Activated CD4-positive, alpha-beta memory T cell treated with anti-CD3 and anti-CD28 coated beads for 36 hours (primary cell): ENCODE results near the gene SLX4IP. TPM values are rescaled to one million over a fixed set of nuclear protein-coding genes. Genes with fewer than 3 reads are reported as not detected.

ENCODE experiments used
- CTCF ChIA-PET: fragments of 350-600 bp; sonication (Branson Sonifier 250); formaldehyde crosslinking; loops from one replicate; lab custom pipeline; 2021; ENCODE audit warnings: antibody characterized with exemption, inconsistent platforms; lab: Charles Lee
- POLR2A ChIA-PET: fragments of 350-600 bp; sonication (Branson Sonifier 250); formaldehyde crosslinking; loops from one replicate; lab custom pipeline; 2021; ENCODE audit warnings: antibody characterized with exemption; lab: Charles Lee
- DNase-seq: peaks from one replicate; pipeline ENCODE4 v3.0.0-alpha.2; 2020
- H3K27ac Mint-ChIP-seq: one replicate; pipeline ENCODE4 v1.8.0; 2021; ENCODE audit warnings: mixed read lengths
- H3K27me3 Mint-ChIP-seq: one replicate; pipeline ENCODE4 v1.8.0; 2021; ENCODE audit warnings: mixed read lengths
- H3K36me3 Mint-ChIP-seq: one replicate; pipeline ENCODE4 v1.8.0; 2021; ENCODE audit warnings: mixed read lengths
- H3K4me1 Mint-ChIP-seq: one replicate; pipeline ENCODE4 v1.8.0; 2021; ENCODE audit warnings: low read depth, mixed read lengths
- H3K4me3 Mint-ChIP-seq: one replicate; pipeline ENCODE4 v1.8.0; 2021; ENCODE audit warnings: mild to moderate bottlenecking, mixed read lengths
- H3K9me3 Mint-ChIP-seq: one replicate; pipeline ENCODE4 v1.8.0; 2021; ENCODE audit warnings: mixed read lengths
- intact Hi-C: fragments of 100-400 bp; cut with micrococcal nuclease; formaldehyde crosslinking; loops from one replicate; pipeline ENCODE4 v1.15.1; 2023
- total RNA-seq, 2 experiments: library from RNA; stranded (reverse); gene quantifications; one replicate each; pipeline ENCODE4 v1.2.3, GENCODE V29; 2021

The SLX4IP gene
- total RNA-seq, 2 experiments from 2014 or later: 5.5 to 6.3 TPM

DNA sequence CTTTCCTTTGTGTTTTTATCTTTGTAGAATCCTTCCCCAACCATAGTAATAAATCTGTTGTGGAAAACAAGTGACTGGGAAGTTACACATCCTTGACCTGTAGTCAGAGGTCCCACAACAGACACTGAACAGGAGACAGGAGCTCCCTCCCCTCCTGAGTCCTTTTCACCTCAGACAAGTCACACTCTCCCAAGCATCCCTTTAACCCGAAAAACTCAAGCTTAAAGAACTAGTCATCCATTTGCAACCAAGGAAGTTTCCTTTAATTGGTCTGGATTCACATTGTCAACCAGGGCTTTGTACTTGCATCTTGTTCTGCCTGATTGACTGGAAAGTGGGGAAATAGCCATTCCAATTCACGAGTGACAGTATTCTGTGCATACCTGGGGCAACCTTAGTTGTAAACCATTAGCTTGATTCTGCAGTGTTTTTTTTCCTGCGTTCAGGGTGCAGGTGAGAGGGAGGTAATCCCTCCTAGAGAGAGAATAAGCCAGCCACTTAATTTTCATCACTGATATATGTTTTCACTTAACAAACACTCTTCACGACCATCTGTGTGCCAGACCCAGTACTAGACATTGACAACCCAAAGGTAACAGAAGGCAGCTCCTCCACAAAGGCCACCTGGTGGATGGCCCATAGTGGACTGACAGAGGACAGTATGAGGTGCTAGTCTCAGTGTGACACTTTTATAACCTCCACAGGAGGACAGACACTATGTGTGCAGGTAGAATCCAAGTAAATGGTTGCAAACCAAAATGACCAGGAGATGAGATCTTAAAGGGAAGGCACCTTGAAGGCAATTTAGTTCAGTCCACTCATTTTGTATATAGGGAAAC lies 112.4 kb downstream of the SLX4IP start:
- no peak for DNase-seq
- Mint-ChIP-seq H3K4me1 (peaks cover 30% of the 10 kb centered on the region), H3K27ac (no peak overlapping the region), H3K36me3 (no peaks in the 10 kb centered on the region), H3K4me3 (no peak overlapping the region), H3K9me3 (no peaks in the 10 kb centered on the region), H3K27me3 (no peaks in the 10 kb centered on the region)
- CTCF ChIA-PET: no interaction called here
- POLR2A ChIA-PET: no interaction called here
- intact Hi-C loops: no loop called here

DNA sequence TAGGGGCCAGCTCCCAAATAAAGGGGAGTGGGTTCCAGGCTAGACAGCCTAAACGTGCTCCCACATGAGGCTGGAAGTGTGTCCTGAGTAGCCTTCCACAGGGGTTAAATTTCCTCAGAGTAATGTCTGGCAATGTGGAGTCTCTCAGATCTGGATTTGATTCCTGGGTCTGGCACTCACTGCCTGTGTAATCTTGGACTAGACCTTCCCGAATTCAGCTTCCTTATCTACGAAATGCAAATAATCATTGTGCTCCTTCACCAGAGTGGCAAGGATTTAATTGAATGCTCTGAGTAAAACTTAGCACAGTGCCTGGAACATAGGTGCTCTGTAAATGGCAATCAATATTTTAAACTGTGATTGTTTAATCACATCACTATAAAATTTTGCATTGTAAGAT lies 114.4 kb downstream of the SLX4IP start:
- Mint-ChIP-seq H3K27me3 (no peaks in the 10 kb centered on the region), H3K27ac (no peak overlapping the region), H3K4me3 (no peak overlapping the region), H3K36me3 (no peaks in the 10 kb centered on the region), H3K4me1 (peaks cover 30% of the 10 kb centered on the region), H3K9me3 (no peaks in the 10 kb centered on the region)
- intact Hi-C loops: no loop called here
- DNase-seq: no peak
- CTCF ChIA-PET: no interaction called here
- POLR2A ChIA-PET: no interaction called here

DNA sequence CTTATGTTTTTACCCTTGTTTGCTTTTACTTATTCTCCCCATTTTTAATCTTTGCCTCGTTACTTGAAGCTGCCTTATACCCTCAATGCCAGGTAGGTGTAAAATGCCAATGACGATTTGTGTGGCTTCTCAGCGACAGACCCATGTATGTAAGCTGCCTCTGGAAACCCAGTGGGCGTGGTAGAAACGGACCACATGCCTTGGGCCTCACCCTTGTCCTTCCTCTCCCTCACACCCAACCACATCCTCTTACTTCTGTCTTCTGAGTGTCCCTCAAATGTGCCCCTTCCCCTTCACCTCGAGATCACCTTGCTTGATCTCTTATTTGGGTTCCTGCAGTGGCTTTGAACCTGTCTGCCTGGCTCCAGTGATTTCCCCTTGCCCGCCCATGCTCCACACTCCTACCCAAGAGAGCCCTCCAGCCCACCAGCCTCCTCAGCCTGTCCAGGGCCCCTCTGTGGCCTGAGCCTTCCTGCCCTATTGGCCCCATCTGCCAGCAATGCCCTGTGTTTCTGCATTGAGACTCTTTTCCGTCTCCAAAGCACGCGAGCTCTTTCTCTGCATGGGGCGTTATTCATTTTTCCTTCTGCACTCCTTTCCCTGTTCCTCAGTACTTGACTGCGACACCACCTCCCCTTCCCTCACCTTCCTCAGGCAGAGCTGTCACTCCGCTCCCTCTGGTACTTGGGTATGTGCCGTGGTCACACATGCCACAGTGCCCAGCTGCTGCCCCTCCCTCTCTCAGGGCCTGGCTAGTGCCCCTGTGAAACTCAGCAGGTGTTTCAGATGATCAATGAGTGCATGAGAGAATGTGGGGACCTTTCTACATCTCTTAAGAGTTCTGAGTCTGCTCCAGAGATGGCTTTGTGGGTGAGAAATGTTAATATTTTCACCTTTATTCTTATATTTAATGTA lies 115.4 kb downstream of the SLX4IP start:
- Mint-ChIP-seq H3K9me3 (no peaks in the 10 kb centered on the region), H3K27ac (no peak overlapping the region), H3K27me3 (no peaks in the 10 kb centered on the region), H3K36me3 (no peaks in the 10 kb centered on the region), H3K4me3 (no peak overlapping the region), H3K4me1 (peaks cover 30% of the 10 kb centered on the region)
- POLR2A ChIA-PET: no interaction called here
- intact Hi-C loops: loop anchor here (5.0 to 10.0 kb wide), 2 partner anchors 724 to 992 kb away; no protein-coding TSS in a partner anchor
- DNase-seq: peak; percentile 24
- CTCF ChIA-PET: no interaction called here

DNA sequence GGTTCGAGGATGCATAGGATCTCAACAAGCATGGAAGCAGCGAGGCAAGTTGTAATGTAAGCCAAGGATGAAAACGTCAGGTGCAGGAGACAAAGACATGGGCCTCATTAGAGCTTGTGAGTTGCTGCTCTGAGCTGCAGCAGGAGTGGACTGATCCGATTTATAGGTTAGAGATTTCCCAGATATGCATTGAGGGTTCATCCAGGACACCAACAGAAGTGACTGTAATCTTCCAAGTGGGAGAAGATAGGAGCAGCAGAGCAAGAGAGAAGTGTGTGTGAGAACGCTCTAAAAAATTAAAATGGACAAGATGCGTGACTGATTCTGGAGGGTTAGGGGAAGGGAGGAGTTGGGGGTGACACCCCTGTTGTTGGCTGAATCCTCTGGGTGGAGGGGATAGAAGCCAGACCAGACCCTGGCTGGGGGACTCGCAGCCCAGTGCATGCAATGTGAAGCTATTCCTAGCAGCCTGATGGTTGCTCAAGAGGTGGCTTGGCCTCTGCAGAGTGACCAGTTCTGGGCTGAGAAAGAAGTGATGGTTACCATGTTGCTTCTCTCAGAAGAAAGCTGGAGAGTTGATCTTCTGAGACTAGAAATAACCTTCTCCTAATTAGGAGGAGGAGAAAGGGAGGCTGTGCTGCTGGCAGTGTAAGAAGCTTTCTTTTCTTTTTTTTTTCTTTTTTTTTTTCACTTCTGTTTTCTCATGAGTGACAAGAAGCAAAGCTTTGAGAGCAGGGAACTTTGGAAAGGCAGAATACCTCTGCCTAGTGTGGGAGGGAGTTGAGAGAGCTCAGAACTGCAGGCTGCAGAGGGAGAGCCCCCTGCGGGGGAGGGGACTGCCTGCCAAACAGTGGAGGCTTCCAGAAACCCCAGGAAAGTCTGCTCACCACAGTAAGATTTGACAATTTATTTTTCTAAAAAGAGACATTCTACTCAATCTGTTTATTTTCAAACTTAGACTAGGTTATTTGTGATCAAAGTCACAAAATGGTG lies 116.9 kb downstream of the SLX4IP start:
- Mint-ChIP-seq H3K9me3 (no peaks in the 10 kb centered on the region), H3K27me3 (no peaks in the 10 kb centered on the region), H3K4me1 (peaks cover 28% of the 10 kb centered on the region), H3K36me3 (peaks cover 2% of the 10 kb centered on the region), H3K27ac (no peak overlapping the region), H3K4me3 (no peak overlapping the region)
- CTCF ChIA-PET: interaction anchor here (1.0 to 1.1 kb wide), 2 partner anchors 12 to 14 kb away, joined by 3 to 5 read pairs; no protein-coding TSS in a partner anchor
- intact Hi-C loops: loop anchor here (2.0 to 10.0 kb wide), 3 partner anchors 653 to 990 kb away; no protein-coding TSS in a partner anchor
- peak; percentile 53 for DNase-seq
- POLR2A ChIA-PET: no interaction called here

DNA sequence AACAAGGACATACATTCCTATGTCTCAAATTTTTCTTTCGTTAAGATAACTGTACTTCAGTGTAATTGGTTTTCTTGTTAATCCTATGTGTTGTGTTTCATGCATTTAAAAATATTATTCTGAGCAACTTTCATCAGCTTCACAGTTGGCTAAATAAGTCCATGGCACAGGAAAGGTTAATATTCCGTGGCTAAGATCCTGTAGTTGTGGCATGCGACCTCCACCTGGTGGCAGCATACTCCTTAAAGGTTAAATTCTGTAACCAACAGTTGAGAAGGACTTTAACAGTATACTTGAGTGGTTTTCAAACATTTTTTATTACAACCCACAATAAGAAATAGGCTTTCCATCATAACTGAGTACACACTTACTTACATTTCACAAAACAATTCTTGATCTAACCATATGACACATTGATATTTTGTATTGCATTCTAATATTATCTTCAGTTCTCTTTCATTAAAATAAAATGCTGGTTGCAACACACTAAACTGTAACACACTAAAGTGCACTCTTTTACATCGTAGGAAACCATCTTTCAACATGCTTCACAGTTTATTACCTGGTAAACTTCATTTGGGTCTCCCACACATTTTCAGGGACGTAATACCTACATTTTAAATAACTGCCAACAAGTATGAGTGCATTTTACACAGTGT lies 118.3 kb downstream of the SLX4IP start:
- H3K4me3 Mint-ChIP-seq: no peak overlapping the region
- CTCF ChIA-PET: interaction anchor here (0.6 to 1.0 kb wide), 2 partner anchors 14 to 654 kb away, joined by 3 to 5 read pairs; no protein-coding TSS in a partner anchor
- H3K9me3 Mint-ChIP-seq: no peaks in the 10 kb centered on the region
- H3K27me3 Mint-ChIP-seq: no peaks in the 10 kb centered on the region
- DNase-seq: peak; percentile 65
- intact Hi-C loops: loop anchor here (2.0 to 10.0 kb wide), 3 partner anchors 651 to 989 kb away; no protein-coding TSS in a partner anchor
- peaks cover 3% of the 10 kb centered on the region for H3K36me3 Mint-ChIP-seq
- peaks cover 30% of the 10 kb centered on the region for H3K4me1 Mint-ChIP-seq
- POLR2A ChIA-PET: no interaction called here
- no peak overlapping the region for H3K27ac Mint-ChIP-seq

DNA sequence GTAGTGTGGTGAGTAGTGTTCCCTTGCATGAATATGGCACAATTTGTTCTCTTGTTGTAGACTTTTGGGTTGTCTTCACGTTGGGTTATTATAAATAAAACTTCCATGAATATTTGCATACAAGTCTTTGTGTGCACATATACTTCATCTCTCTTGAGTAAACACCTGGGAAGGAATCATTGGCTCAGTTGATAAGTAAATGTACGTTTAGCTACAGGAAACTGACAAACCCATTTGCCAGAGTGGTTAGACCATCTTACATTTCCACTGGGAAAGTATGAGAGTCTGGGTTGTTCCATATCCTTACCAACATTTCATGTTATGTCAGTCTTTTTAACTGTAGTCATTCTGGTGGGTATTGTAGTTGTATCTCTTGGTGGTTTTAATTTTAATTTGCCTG lies 119.2 kb downstream of the SLX4IP start:
- CTCF ChIA-PET: no interaction called here
- Mint-ChIP-seq H3K36me3 (peaks cover 3% of the 10 kb centered on the region), H3K9me3 (no peaks in the 10 kb centered on the region), H3K4me3 (no peak overlapping the region), H3K27ac (no peak overlapping the region), H3K4me1 (peaks cover 32% of the 10 kb centered on the region), H3K27me3 (no peaks in the 10 kb centered on the region)
- POLR2A ChIA-PET: no interaction called here
- intact Hi-C loops: loop anchor here (5.0 to 10.0 kb wide), 2 partner anchors 721 to 988 kb away; no protein-coding TSS in a partner anchor
- no peak for DNase-seq

DNA sequence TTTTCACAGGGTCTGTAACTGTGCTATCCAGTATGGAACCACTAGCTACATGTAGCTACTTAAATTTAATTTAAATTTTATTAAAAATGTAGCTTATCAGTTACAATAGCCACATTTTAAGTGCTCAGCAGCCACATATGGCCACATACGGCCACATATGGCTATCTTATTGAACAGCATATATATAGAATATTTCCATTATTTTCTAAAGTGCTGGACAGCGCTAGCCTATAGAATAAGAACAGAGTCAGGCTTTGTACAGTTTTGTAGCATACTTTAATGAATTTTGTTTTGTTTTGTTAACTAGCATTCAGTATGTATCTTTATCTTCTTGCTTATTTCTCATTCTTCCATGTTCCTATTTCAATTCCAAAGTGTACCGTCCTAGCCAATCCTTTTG lies 120.3 kb downstream of the SLX4IP start:
- H3K27me3 Mint-ChIP-seq: no peaks in the 10 kb centered on the region
- POLR2A ChIA-PET: no interaction called here
- H3K4me1 Mint-ChIP-seq: peaks cover 25% of the 10 kb centered on the region
- no peak for DNase-seq
- H3K4me3 Mint-ChIP-seq: no peak overlapping the region
- CTCF ChIA-PET: no interaction called here
- intact Hi-C loops: loop anchor here (10.0 kb wide), 1 partner anchor 719 kb away; no protein-coding TSS in a partner anchor
- H3K9me3 Mint-ChIP-seq: no peaks in the 10 kb centered on the region
- peaks cover 3% of the 10 kb centered on the region for H3K36me3 Mint-ChIP-seq
- no peak overlapping the region for H3K27ac Mint-ChIP-seq

DNA sequence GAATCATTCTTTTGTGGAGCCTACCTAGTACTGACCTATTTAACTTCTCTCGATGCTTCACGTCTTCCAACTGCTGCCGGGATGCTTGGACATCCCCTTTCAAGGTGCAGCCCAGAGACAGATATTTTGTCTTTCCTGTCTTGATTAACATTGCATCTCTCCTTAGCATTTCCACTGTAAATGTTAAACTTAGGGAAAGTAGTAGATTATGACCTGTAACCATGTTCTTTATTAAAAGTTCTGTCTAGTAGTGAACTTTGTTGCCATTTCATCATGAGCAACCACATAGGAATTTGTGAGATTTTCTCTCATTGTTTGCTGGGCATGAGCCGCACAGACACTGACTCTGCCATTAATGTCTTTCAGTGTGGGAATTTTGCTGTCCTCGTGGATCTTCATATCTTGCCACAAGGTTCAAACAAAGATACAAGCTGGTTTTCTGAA lies 120.8 kb downstream of the SLX4IP start:
- no peak for DNase-seq
- Mint-ChIP-seq H3K9me3 (no peaks in the 10 kb centered on the region), H3K4me1 (peaks cover 20% of the 10 kb centered on the region), H3K27me3 (no peaks in the 10 kb centered on the region), H3K36me3 (peaks cover 3% of the 10 kb centered on the region), H3K27ac (no peak overlapping the region), H3K4me3 (no peak overlapping the region)
- intact Hi-C loops: loop anchor here (10.0 kb wide), 1 partner anchor 719 kb away; no protein-coding TSS in a partner anchor
- CTCF ChIA-PET: interaction anchor here (0.7 to 1.0 kb wide), 3 partner anchors 16 to 988 kb away, joined by 3 to 4 read pairs (median 3); no protein-coding TSS in a partner anchor
- POLR2A ChIA-PET: no interaction called here

DNA sequence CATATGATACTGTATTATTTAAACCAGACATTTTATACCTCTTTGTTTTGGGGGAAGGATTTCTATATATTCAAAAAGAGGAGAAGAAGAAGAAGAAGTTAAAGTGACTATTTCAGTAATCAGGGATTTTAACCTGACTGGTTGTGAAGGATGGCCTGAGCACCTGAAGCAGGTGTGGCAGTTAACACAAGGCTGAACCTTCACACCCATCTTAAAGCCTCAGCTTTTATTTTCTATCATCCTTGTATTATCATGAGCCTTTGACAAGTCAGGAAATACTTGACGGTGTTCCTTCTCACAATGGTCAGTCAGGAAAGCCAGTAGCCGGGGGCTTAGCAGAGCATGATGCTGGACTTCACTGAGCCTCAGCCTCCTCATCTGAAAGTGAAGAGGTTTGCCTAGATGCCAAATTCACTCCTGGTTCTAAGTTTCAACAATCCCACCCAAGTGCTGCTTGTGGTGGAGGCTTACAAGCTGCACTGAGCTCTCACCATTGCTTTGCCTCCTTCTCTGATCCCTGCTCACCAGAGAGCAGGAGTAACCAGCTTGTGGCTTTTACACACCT lies 121.5 kb downstream of the SLX4IP start:
- CTCF ChIA-PET: interaction anchor here (0.7 to 1.0 kb wide), 3 partner anchors 16 to 987 kb away, joined by 3 to 4 read pairs (median 3); no protein-coding TSS in a partner anchor

DNA sequence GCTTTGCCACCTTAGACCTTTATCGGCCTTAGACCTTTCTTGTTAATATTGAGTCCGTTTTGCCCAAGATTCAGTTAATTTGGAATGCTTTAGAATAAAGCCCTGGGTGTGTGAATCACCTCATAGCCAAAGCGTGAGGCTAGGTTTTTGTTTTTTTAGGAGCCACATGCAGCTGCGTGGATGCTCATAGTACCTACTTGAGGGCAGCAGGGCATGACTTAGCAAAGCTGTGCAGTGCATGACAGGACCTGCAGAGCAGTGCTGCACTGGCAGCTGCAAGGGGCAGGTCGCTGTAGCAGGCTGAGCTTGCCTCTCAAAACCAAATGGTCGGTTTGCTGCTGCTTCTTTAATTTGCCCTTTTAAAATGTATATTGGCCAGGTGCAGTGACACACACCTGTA lies 122.6 kb downstream of the SLX4IP start:
- H3K9me3 Mint-ChIP-seq: peaks cover 3% of the 10 kb centered on the region
- H3K4me1 Mint-ChIP-seq: peaks cover 9% of the 10 kb centered on the region
- ChIA-PET POLR2A (no interaction called here), CTCF (interaction anchor here (0.7 to 1.2 kb wide), 2 partner anchors 114 to 276 kb away, joined by 3 to 4 read pairs; no protein-coding TSS in a partner anchor)
- H3K4me3 Mint-ChIP-seq: no peak overlapping the region
- intact Hi-C loops: loop anchor here (1.0 to 10.0 kb wide), 4 partner anchors 42 to 717 kb away; partner anchors contain the start of gene JAG1
- DNase-seq: no peak
- peaks cover 11% of the 10 kb centered on the region for H3K36me3 Mint-ChIP-seq
- no peak overlapping the region for H3K27ac Mint-ChIP-seq
- no peaks in the 10 kb centered on the region for H3K27me3 Mint-ChIP-seq

More for the DNA sequence above, 121.5 kb downstream of the SLX4IP start:
- Mint-ChIP-seq H3K4me3 (no peak overlapping the region), H3K27ac (no peak overlapping the region), H3K9me3 (peaks cover under 1% of the 10 kb centered on the region), H3K4me1 (peaks cover 17% of the 10 kb centered on the region), H3K36me3 (peaks cover 6% of the 10 kb centered on the region), H3K27me3 (no peaks in the 10 kb centered on the region)
- intact Hi-C loops: loop anchor here (10.0 kb wide), 1 partner anchor 718 kb away; no protein-coding TSS in a partner anchor
- POLR2A ChIA-PET: no interaction called here
- no peak for DNase-seq
